ENCODE data around the gene MTHFSD. TPM values are rescaled to one million over a fixed set of nuclear protein-coding genes. Genes with fewer than 3 reads are reported as not detected.
A peak's percentile ranks its signal among the peaks of the same experiment; 100 is the strongest.

MTHFSD gene
- total RNA-seq, 4 donors from 2014 or later: 10.1 to 17.9 (median 15.5) TPM

DNA sequence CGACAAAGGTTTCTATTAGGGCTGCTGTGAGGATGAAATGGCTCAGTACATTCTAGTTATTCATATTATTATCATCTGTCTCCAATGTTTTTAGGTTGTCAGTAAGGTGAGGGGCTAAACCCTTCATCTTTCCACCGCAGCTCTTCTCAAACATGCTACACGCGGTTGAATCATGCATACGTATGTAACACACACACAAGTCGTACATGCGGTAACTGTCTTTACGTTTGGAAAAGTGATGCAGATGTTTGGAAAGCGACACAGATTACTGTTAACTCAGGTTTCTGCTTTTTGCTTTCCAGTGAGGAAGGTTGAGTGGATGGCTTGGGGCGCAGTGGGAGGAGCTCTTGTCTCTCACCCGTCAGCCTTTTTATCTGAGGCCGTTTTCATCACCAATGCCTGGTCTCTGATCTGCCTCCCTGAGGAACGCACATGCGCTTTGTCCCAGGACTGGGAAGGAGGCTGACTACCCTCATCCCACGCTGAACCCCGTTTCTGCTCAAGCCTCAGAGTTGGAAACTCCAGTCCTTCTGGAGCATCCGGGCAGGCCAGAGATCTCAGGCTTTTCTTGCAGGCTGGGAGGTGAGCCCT is 20.2 kb upstream of the MTHFSD start:
- Histone ChIP-seq H3K36me3 (no peaks in the 10 kb centered on the region), H3K9me3 (no peaks in the 10 kb centered on the region), H3K4me1 (peaks cover 9 to 35% (median 28%) of the 10 kb centered on the region in 4 donors), H3K27me3 (peaks cover 0 to 100% (median 56%) of the 10 kb centered on the region in 4 donors), H3K27ac (replicated peaks in 1 of 4) (peak overlapping the region in 3 of 4 donors; percentile 3 to 30 (median 7)), H3K4me3 (peak overlapping the region in 3 of 4 donors; percentile 37 to 48 (median 40))
- DNase-seq (ENCODE audit: extremely low spot score): no peak
- TF ChIP-seq POLR2A (IDR thresholded peaks at IDR 0.05; ENCODE audit: low read depth) (no peak), POLR2AphosphoS5 (IDR thresholded peaks at IDR 0.05) (no peak), EP300 (IDR thresholded peaks at IDR 0.05) (no peak)
- TF ChIP-seq, protein P1, sequence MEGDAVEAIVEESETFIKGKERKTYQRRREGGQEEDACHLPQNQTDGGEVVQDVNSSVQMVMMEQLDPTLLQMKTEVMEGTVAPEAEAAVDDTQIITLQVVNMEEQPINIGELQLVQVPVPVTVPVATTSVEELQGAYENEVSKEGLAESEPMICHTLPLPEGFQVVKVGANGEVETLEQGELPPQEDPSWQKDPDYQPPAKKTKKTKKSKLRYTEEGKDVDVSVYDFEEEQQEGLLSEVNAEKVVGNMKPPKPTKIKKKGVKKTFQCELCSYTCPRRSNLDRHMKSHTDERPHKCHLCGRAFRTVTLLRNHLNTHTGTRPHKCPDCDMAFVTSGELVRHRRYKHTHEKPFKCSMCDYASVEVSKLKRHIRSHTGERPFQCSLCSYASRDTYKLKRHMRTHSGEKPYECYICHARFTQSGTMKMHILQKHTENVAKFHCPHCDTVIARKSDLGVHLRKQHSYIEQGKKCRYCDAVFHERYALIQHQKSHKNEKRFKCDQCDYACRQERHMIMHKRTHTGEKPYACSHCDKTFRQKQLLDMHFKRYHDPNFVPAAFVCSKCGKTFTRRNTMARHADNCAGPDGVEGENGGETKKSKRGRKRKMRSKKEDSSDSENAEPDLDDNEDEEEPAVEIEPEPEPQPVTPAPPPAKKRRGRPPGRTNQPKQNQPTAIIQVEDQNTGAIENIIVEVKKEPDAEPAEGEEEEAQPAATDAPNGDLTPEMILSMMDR (IDR thresholded peaks at IDR 0.05): no peak
- intact Hi-C loops (cut with DNase I): no loop called here
- WGBS: 74% methylated on average over 17 of the region's 17 CpGs

DNA sequence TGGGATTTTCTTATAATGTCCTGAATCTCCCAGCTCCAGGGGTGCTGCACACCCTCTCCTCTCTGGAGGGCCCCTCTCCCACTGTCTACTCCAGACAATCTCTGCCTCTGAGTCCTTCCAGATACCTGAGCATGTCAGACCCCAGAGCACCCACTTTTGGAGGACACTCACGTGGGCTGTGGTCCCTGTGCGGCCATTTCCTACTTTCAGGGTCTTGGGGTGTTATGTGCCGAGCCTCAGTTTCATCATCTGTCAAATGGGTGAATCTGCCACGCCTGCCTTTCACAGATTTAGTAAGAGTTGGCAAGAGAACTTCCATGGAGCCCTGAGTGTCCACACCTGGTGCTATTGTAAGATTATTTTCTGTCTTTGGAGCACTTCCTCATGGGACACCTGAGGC is 19.6 kb upstream of the MTHFSD start:
- H3K4me1 ChIP-seq: peaks cover 9 to 35% (median 27%) of the 10 kb centered on the region in 4 donors

DNA sequence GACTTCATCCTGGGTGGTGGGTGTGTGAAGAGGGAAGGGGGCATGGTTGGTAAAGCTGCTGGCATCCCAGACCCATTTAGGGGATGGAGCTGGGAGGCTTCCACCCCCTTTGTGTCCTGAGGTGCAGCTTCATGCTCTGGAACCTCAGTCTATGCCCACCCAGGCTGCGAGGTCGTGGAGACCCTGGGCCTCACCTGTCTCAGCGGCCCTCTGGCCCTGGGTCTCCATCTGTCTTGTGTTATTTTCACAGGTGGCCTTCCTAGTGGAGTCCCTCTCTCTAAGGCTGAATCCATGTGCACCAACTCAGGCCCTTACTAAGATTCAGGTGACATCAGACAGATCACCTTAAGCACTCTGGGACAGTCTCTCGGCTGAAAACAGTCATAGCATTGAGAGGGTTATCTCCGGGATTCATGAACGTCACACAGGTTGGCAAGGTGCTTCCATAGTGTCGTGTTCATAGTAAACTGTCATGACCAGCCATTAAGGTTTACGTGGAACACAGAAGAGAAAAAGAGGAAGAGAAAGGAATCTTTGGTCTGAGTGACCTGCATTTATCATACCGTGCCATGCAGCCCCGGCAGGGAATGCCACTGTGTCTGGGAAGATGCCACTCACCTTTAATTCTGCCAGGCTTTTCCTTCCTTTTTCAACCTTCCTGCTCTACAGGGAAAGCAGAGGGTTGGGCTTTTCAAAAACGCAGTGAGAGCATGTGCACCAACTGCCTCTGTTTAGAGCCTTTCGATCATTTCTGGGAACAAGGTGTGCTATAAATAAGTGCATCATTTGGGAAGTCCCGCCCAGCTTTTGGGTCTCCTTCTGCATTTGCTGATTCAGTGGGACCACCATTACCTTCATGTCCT is 18.8 kb upstream of the MTHFSD start:
- WGBS: 72% methylated on average over 13 of the region's 13 CpGs
- no peaks in the 10 kb centered on the region for H3K36me3 ChIP-seq
- H3K4me1 ChIP-seq: peaks cover 9 to 27% (median 20%) of the 10 kb centered on the region in 4 donors
- H3K4me3 ChIP-seq: no peak overlapping the region
- intact Hi-C loops (cut with DNase I): no loop called here
- H3K27me3 ChIP-seq: peaks cover 0 to 100% (median 55%) of the 10 kb centered on the region in 4 donors
- TF ChIP-seq, protein P1 (IDR thresholded peaks at IDR 0.05): no peak
- TF ChIP-seq POLR2AphosphoS5 (IDR thresholded peaks at IDR 0.05) (no peak), POLR2A (IDR thresholded peaks at IDR 0.05; ENCODE audit: low read depth) (no peak), EP300 (IDR thresholded peaks at IDR 0.05) (no peak)
- no peaks in the 10 kb centered on the region for H3K9me3 ChIP-seq
- H3K27ac ChIP-seq (replicated peaks in 1 of 4): no peak overlapping the region
- no peak for DNase-seq (ENCODE audit: extremely low spot score)

More for the DNA sequence above, 19.6 kb upstream of the MTHFSD start:
- no peak for DNase-seq (ENCODE audit: extremely low spot score)
- no peaks in the 10 kb centered on the region for H3K9me3 ChIP-seq
- 74% methylated on average over 4 of the region's 4 CpGs for WGBS
- H3K4me3 ChIP-seq: no peak overlapping the region
- H3K36me3 ChIP-seq: no peaks in the 10 kb centered on the region
- peak overlapping the region in 1 of 4 donors; percentile 4 for H3K27ac ChIP-seq (replicated peaks in 1 of 4)
- intact Hi-C loops (cut with DNase I): no loop called here
- TF ChIP-seq, protein P1 (IDR thresholded peaks at IDR 0.05): no peak
- TF ChIP-seq EP300 (IDR thresholded peaks at IDR 0.05): no peak
- TF ChIP-seq POLR2AphosphoS5 (IDR thresholded peaks at IDR 0.05): no peak
- no peak for TF ChIP-seq POLR2A (IDR thresholded peaks at IDR 0.05; ENCODE audit: low read depth)
- H3K27me3 ChIP-seq: peaks cover 0 to 100% (median 56%) of the 10 kb centered on the region in 4 donors

DNA sequence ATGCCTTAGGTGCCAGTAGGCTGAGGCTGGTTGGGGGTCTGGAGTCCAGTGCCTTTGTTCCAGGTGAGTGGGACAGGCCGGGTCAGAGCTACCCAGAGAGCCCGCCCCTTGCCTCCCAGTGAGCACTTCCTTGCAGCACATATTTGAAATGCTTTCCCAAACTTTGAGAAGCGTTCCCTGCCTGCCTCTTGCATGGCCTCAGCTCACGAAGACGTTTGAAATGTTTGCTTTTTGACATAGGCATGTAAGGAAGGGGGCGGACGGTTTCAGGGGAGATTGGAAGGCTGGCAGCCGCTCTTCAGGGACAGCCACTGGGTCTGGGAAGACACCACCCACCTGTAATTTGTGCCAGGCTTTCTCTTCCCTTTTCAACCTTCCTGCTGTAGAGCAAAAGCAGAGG is 18.2 kb upstream of the MTHFSD start:
- Histone ChIP-seq H3K9me3 (no peaks in the 10 kb centered on the region), H3K36me3 (no peaks in the 10 kb centered on the region), H3K27me3 (peaks cover 0 to 100% (median 52%) of the 10 kb centered on the region in 4 donors), H3K4me3 (no peak overlapping the region), H3K27ac (replicated peaks in 1 of 4) (no peak overlapping the region), H3K4me1 (peaks cover 9 to 21% (median 17%) of the 10 kb centered on the region in 4 donors)
- no peak for DNase-seq (ENCODE audit: extremely low spot score)
- TF ChIP-seq, protein P1 (IDR thresholded peaks at IDR 0.05): no peak
- 66% methylated on average over 8 of the region's 8 CpGs for WGBS
- intact Hi-C loops (cut with DNase I): no loop called here
